NB4 (cell line): ENCODE results near the gene PPFIA2.

Experiments used
- DNase-seq: peaks from one replicate; pipeline ENCODE4 v3.0.0; 2010; ENCODE audit warnings: low read depth
- H3K4me3 ChIP-seq: one replicate; pipeline ENCODE4 v1.5.1; 2011; ENCODE audit warnings: mild to moderate bottlenecking, low read depth, low read length, moderate library complexity
- MYC ChIP-seq: IDR thresholded peaks from 2 replicates; pipeline ENCODE4 v1.6.1; 2011; ENCODE audit warnings: low read depth, low read length
- POLR2A ChIP-seq: IDR thresholded peaks from 2 replicates; pipeline ENCODE4 v1.6.1; 2011; ENCODE audit warnings: mild to moderate bottlenecking; ENCODE audit not compliant: insufficient read length; ENCODE audit errors: extremely low read depth
- TF ChIP-seq, protein P1 (sequence below): IDR thresholded peaks from 2 replicates; pipeline ENCODE4 v1.6.1; 2011; ENCODE audit warnings: low read depth, low read length
- TF ChIP-seq, protein P2 (sequence below): IDR thresholded peaks from one replicate; pipeline ENCODE4 v1.5.1; 2012; ENCODE audit warnings: low read depth, low read length

PPFIA2 gene

DNA sequence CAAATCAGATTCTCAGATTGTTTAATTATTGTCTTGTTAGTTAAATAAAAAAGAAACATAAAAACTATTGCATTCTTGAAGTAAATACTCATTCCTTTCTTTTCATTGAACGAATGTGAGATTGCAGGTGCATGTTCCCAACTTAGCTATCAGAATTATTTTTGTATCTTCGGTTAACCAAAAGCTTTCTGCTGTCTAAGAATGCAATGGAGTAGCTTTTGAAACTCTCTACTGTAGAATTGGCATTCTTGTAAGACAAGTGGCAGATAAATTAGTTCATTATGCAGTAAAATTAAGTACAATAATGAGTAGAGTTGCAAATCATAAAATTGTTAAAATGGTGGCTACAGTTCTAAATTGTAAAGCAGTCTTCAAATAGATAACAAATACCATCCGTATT lies 383.2 kb downstream of the PPFIA2 start:
- no peak for DNase-seq
- no peak overlapping the region for H3K4me3 ChIP-seq
- TF ChIP-seq, protein P1, sequence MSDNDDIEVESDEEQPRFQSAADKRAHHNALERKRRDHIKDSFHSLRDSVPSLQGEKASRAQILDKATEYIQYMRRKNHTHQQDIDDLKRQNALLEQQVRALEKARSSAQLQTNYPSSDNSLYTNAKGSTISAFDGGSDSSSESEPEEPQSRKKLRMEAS = no peak
- TF ChIP-seq, protein P2, sequence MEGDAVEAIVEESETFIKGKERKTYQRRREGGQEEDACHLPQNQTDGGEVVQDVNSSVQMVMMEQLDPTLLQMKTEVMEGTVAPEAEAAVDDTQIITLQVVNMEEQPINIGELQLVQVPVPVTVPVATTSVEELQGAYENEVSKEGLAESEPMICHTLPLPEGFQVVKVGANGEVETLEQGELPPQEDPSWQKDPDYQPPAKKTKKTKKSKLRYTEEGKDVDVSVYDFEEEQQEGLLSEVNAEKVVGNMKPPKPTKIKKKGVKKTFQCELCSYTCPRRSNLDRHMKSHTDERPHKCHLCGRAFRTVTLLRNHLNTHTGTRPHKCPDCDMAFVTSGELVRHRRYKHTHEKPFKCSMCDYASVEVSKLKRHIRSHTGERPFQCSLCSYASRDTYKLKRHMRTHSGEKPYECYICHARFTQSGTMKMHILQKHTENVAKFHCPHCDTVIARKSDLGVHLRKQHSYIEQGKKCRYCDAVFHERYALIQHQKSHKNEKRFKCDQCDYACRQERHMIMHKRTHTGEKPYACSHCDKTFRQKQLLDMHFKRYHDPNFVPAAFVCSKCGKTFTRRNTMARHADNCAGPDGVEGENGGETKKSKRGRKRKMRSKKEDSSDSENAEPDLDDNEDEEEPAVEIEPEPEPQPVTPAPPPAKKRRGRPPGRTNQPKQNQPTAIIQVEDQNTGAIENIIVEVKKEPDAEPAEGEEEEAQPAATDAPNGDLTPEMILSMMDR = no peak
- TF ChIP-seq MYC (no peak), POLR2A (no peak)

DNA sequence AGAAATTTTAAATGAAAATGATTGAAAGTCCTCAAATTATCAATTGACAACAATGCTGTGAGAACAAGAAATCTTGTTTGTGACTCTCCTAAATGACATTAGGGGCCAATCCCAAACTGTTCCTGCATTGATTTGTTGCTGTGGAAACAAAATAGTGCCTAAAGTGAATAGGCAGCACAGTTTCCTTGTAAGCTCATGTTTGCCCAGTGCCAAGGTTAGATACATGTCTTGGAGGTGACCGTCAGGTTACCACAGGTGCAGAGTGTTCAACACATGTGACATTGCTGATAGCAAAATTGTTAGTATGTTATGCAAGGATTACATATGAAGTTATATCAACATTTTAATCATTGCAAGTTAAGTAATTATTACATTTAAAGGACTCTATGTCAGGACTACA lies 388.7 kb downstream of the PPFIA2 start:
- TF ChIP-seq, protein P1 = no peak
- TF ChIP-seq, protein P2 = no peak
- no peak for TF ChIP-seq MYC
- no peak for TF ChIP-seq POLR2A
- H3K4me3 ChIP-seq = no peak overlapping the region
- DNase-seq = no peak

DNA sequence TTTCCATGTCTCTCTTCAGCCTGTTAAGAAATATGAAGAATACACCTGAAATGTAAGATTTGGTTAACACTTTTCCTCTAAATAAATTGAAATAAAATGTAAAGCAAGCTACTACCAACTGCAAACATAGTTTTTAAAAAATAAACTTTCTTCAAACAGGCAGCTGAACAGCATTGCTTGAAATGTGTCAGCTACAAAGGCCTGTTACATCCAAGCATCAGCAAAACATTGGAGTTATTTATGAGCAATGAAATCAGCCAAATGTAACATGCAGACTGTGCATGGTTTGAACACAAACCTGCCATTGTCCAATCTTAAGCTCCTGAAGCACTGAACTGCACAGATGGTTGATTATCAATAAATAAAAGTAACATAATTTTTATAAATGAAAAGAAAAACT lies 390.0 kb downstream of the PPFIA2 start:
- H3K4me3 ChIP-seq = no peak overlapping the region
- no peak for DNase-seq
- TF ChIP-seq, protein P1 = no peak
- TF ChIP-seq, protein P2 = no peak
- TF ChIP-seq POLR2A = no peak
- TF ChIP-seq MYC = no peak

DNA sequence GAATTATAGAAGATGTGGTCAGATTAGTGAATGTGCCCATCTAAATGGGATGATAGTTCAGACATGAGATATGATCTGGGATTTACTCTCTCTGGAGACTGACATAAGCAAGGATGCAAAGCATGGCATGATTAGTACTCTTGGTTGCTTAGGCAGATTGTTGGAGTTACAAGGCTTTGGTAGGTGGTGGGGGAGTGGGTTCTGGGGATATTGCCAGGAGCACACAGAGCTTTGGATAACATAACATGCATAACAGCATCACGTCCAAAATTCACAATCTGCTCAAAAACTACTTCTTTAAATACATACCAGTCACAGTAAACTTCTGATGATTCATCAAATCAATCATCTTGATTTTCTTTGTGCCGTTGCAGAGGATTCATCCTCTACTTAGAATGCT lies 393.9 kb downstream of the PPFIA2 start:
- H3K4me3 ChIP-seq = no peak overlapping the region
- no peak for DNase-seq
- TF ChIP-seq POLR2A = no peak
- TF ChIP-seq, protein P1 = no peak
- TF ChIP-seq, protein P2 = no peak
- no peak for TF ChIP-seq MYC

DNA sequence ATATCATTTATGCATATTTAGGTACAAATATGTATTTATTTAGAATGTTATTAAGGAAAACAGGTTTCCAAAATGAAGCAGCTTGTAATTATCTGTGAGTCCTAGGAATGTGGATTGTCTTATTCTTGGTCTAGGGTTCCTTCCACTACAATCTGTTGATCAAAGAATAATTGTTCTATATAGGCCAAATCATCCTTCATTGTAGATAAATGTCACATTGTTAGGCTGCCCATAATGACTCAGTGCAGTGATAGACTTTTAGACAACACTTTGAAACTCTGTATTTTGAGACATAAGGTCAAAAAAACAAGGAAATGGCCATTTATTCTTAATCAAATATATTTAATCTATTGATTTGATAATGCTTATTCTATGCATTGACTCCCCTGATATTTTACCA lies 398.2 kb downstream of the PPFIA2 start:
- TF ChIP-seq, protein P1 = no peak
- TF ChIP-seq MYC (no peak), POLR2A (no peak)
- TF ChIP-seq, protein P2 = no peak
- no peak overlapping the region for H3K4me3 ChIP-seq
- DNase-seq = no peak

DNA sequence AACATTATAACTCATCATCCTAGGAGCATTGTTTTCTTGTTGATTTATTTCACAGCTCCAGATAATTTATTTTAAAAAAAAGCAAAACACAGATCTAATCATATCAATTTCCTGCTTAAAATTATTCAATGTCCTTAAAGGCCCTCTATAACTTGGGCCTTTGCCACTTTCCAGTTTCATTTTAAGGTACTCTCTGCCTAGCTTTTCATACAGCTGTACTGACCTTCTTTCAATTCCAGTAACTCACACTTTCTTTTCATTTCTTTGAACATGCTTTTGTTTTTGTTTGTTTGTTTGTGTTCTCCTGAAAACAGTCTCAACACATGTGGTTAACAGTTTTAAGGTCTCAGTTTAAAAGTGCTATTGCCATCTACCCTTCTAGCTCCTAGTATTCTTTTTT lies 399.4 kb downstream of the PPFIA2 start:
- TF ChIP-seq, protein P2 = no peak
- TF ChIP-seq POLR2A (no peak), MYC (no peak)
- TF ChIP-seq, protein P1 = no peak
- no peak overlapping the region for H3K4me3 ChIP-seq
- DNase-seq = no peak
